ENCODE results near the gene PPP2R5E.

PPP2R5E gene

DNA sequence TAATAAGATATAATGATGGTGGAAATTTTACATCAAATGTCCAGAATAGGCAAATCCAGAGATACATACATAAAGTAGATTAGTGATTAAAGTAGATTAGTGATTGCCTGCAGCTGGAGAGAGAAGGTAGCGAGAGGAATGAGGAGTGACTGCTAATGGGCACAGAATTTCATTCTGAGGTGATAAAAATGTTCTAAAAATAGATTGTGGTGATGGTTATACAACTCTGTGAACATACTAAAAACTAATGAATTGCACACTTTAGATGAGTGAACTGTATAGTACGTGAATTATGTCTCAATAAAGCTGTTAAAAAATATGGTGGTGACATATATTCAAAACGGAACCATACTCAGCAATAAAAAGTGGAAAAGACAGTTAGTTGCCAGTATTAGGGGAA lies 41.7 kb downstream of the PPP2R5E start:
- H3K4me3 ChIP-seq (ENCODE audit: low read depth, low read length), result no peak overlapping the region
- TF ChIP-seq CTCF (IDR thresholded peaks at IDR 0.05; ENCODE audit: low read depth, low read length), result no peak

GRCh38 chr14:63499701-63500250 lies 43.4 kb downstream of the PPP2R5E start:
- no peak overlapping the region for H3K4me3 ChIP-seq (ENCODE audit: low read depth, low read length)
- TF ChIP-seq CTCF (IDR thresholded peaks at IDR 0.05; ENCODE audit: low read depth, low read length), result no peak

DNA sequence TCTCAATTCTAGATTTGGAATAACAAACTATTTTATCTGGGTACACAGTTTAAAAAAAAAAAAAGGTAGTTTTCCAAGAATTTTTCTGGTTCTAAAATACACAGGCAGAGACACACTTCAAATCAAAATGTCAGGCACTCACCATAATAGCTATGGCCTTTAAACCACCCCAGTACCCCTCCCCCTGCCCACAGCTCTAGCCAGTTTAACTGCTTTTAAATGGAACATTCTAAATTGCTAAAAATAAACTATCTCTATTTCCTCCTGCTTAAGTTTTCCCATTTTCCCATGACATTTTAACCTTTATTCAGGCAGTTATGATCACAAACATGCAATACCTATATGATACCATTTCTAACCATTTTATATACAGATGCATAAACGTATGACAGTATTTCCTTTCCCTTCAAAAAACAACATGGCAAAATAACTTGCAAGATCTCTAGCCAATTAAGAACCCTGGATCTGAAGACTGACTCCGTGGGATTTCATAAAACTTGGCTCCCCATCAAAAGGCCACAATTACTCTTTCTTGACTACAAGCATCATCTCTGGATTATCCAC lies 46.3 kb downstream of the PPP2R5E start:
- no peak overlapping the region for H3K4me3 ChIP-seq (ENCODE audit: low read depth, low read length)
- no peak for TF ChIP-seq CTCF (IDR thresholded peaks at IDR 0.05; ENCODE audit: low read depth, low read length)

- no peak for TF ChIP-seq CTCF (IDR thresholded peaks at IDR 0.05; ENCODE audit: low read depth, low read length)
- H3K4me3 ChIP-seq (ENCODE audit: low read depth, low read length), result no peak overlapping the region
Observed at GRCh38 chr14:63493246-63493645, 49.9 kb downstream of the PPP2R5E start.

DNA sequence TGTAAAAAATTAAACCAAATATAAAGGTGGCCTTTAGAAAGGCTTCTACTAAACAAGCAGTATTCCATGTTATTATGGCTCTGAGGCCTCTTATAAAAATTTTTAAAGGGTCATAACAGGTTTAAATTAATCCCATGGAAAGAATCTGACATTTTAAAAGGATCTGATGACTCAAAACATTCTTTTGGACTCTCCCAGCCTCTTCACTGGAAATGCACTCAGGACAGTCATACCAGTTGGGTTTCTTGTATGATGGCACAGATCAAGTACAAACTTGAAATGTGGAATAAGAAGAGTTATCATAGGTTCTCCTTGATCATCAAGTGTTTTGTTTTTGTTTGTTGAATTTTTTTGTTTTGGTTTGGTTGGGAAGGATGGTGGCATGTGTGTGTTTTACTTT lies 50.8 kb downstream of the PPP2R5E start:
- TF ChIP-seq CTCF (IDR thresholded peaks at IDR 0.05; ENCODE audit: low read depth, low read length), result no peak
- H3K4me3 ChIP-seq (ENCODE audit: low read depth, low read length), result no peak overlapping the region

DNA sequence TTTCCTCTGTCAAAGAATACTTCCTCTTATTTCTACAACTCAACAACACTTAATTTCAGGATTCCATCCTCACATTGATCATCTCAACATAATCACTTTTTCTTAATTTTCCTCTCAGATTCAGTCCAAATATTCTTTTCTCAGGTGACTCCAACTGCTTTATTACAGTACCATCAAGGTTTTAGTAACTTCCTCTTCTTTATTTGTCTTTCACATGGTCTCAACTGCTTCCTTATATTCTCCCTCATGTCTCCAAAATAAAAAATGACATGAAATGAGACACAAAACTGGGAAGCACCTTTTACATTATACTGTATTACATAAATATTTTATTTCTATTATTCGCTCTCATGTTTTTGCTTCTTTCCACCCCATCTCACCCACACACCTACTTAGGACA lies 55.5 kb downstream of the PPP2R5E start:
- H3K4me3 ChIP-seq (ENCODE audit: low read depth, low read length), result no peak overlapping the region
- TF ChIP-seq CTCF (IDR thresholded peaks at IDR 0.05; ENCODE audit: low read depth, low read length), result no peak

GRCh38 chr14:63486738-63487137 lies 56.4 kb downstream of the PPP2R5E start:
- no peak overlapping the region for H3K4me3 ChIP-seq (ENCODE audit: low read depth, low read length)
- no peak for TF ChIP-seq CTCF (IDR thresholded peaks at IDR 0.05; ENCODE audit: low read depth, low read length)
